Uterus (tissue), 4 donors: ENCODE data around the gene S100Z. TPM values are rescaled to one million over a fixed set of nuclear protein-coding genes. Genes with fewer than 3 reads are reported as not detected.
"Not testable (repeated sequence)": the region's sequence is repeated elsewhere in the genome, so short reads cannot be mapped to it uniquely, and the experiment has no call there.

Source experiments
- DNase-seq, 2 donors: peaks; one replicate each; pipeline ENCODE4 v3.0.0-alpha.2; 2019 to 2020
- H3K27ac ChIP-seq, 2 donors: fragments of 200-600 bp; sonication (generic); 1 replicate in 1 of 2; 2 replicates in 1 of 2; pipeline ENCODE4 v1.5.1; 2016 to 2018
- H3K27me3 ChIP-seq, 2 donors: fragments of 200-600 bp; sonication (generic); one replicate each; pipeline ENCODE4 v1.5.1; 2018 to 2019; ENCODE audit warnings: control low read depth in 1 of 2
- H3K36me3 ChIP-seq, 2 donors: fragments of 200-600 bp; sonication (generic); one replicate each; pipeline ENCODE4 v1.5.1; 2019; ENCODE audit warnings: control low read depth in 1 of 2
- H3K4me1 ChIP-seq, 2 donors: fragments of 200-600 bp; sonication (generic); one replicate each; pipeline ENCODE4 v1.5.1; 2018 to 2019; ENCODE audit warnings: control low read depth in 1 of 2
- H3K4me3 ChIP-seq, 2 donors: fragments of 200-600 bp; sonication (generic); 1 replicate in 1 of 2; 2 replicates in 1 of 2; pipeline ENCODE4 v1.5.1; 2018 to 2019; ENCODE audit warnings: mild to moderate bottlenecking in 1 of 2
- H3K9me3 ChIP-seq, 2 donors: fragments of 200-600 bp; sonication (generic); one replicate each; pipeline ENCODE4 v1.5.1; 2019; ENCODE audit warnings: control low read depth in 1 of 2
- POLR2A ChIP-seq, 2 donors: fragments of 450-650 bp; IDR thresholded peaks; one replicate each; pipeline ENCODE4 v1.6.1; 2016; ENCODE audit warnings: antibody characterized with exemption in 2 of 2, mild to moderate bottlenecking in 1 of 2, moderate library complexity in 1 of 2
- intact Hi-C: fragments of 100-400 bp; cut with DNase I; formaldehyde crosslinking; loops from one replicate; pipeline ENCODE4 v1.15.1; 2023; ENCODE audit warnings: low total_unique reads
- total RNA-seq, 4 donors: library from RNA; depleted of rRNA in 3 of 4; stranded (reverse); fragments of >200 nt in 3 of 4; gene quantifications; one replicate each; pipeline versions ENCODE4 v1.1.0 to v1.2.4, GENCODE V29; 2014 to 2023
- TF ChIP-seq, protein P1 (sequence below), 4 experiments: fragments of 200-600 bp in 2 of 4; fragments of 450-650 bp in 2 of 4; sonication (generic) in 2 of 4; IDR thresholded peaks; one replicate each; pipeline ENCODE4 v1.5.1; 2016 to 2019; ENCODE audit warnings: antibody characterized with exemption in 4 of 4, mild to moderate bottlenecking in 2 of 4, moderate library complexity in 1 of 4
- donor health status: DM: yes; HTN: yes; CAD: no.

S100Z gene
- total RNA-seq, 4 donors from 2014 or later, result 0.35 TPM; not detected in 3

DNA sequence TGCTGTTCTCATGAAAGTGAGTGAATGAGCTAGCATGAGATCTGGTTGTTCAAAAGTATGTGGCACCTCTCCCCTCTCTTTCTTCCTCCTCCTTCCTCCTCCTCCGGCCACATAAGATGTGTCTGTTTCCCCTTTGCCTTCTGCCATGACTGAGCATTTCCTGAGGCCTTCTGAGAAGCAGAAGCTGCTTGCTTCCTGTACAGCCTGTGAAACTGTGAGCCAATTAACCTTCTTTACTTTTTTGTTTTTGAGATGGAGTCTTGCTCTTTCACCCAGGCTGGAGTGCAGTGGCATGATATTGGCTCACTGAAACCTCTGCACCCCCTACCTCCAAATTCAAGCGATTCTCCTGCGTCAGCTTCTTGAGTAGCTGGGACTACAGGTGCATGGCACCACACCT is 6.1 kb downstream of the S100Z start:
- no peaks in the 10 kb centered on the region for H3K36me3 ChIP-seq
- DNase-seq, result no peak
- TF ChIP-seq POLR2A (IDR thresholded peaks at IDR 0.05), result no peak
- TF ChIP-seq, protein P1, sequence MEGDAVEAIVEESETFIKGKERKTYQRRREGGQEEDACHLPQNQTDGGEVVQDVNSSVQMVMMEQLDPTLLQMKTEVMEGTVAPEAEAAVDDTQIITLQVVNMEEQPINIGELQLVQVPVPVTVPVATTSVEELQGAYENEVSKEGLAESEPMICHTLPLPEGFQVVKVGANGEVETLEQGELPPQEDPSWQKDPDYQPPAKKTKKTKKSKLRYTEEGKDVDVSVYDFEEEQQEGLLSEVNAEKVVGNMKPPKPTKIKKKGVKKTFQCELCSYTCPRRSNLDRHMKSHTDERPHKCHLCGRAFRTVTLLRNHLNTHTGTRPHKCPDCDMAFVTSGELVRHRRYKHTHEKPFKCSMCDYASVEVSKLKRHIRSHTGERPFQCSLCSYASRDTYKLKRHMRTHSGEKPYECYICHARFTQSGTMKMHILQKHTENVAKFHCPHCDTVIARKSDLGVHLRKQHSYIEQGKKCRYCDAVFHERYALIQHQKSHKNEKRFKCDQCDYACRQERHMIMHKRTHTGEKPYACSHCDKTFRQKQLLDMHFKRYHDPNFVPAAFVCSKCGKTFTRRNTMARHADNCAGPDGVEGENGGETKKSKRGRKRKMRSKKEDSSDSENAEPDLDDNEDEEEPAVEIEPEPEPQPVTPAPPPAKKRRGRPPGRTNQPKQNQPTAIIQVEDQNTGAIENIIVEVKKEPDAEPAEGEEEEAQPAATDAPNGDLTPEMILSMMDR (IDR thresholded peaks at IDR 0.05), result no peak
- no peaks in the 10 kb centered on the region for H3K9me3 ChIP-seq
- no peaks in the 10 kb centered on the region for H3K4me1 ChIP-seq
- intact Hi-C loops, result no loop called here
- H3K27ac ChIP-seq, result no peak overlapping the region
- H3K4me3 ChIP-seq, result no peak overlapping the region
- H3K27me3 ChIP-seq, result no peaks in the 10 kb centered on the region

DNA sequence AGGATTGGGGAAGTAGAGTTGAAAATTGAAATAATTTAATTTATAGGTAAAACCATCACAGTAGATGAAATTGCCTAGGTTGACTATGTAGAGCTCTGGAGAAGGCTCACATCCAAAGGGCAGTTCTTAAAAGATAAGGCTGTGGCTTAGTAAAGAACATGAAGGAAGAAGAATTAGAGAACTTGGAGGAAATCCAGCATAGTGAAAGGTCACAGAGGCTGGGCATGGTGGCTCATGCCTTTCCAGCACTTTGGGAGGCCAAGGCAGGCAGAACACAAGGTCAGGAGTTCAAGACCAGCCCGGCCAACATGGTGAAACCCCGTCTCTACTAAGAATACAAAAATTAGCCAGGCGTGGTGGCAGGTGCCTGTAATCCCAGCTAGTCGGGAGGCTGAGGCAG is 7.0 kb downstream of the S100Z start:
- H3K36me3 ChIP-seq, DNase-seq, H3K4me1 ChIP-seq, H3K9me3 ChIP-seq, H3K27me3 ChIP-seq, H3K27ac ChIP-seq, H3K4me3 ChIP-seq, intact Hi-C loops: not testable (repeated sequence)

DNA sequence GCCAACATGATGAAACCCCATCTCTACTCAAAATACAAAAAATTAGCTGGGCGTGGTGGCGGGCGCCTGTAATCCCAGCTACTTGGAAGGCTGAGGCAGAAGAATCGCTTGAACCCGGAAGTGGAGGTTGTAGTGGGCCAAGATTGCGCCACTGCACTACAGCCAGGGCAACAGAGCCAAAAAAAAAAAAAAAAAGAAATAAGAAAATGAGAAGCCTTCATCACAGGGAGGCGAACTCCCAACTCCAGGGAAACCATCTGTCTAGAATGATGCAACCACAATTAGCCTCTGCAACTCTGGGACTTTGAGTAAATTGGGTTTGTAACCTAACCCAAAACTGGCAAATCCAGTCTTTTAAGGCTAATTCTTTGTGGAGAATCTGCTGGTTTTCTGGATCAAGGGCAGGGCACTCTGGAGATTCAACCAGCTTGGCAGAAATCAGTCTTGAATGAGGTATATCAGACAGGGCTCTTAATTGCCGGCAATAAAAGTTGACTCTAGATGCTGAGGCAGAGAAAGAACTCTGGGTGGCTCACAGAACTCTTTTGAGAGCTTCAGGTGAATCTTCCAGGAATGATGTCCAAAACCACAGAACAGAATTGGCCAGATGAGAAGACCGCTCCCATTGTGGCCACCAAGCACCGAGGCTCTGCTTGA is 9.9 kb downstream of the S100Z start:
- Histone ChIP-seq H3K9me3 (no peaks in the 10 kb centered on the region), H3K4me3 (no peak overlapping the region), H3K27me3 (no peaks in the 10 kb centered on the region), H3K36me3 (no peaks in the 10 kb centered on the region), H3K4me1 (no peaks in the 10 kb centered on the region), H3K27ac (no peak overlapping the region)
- DNase-seq, result no peak
- no peak for TF ChIP-seq POLR2A (IDR thresholded peaks at IDR 0.05)
- TF ChIP-seq, protein P1 (IDR thresholded peaks at IDR 0.05), result no peak
- intact Hi-C loops, result no loop called here

DNA sequence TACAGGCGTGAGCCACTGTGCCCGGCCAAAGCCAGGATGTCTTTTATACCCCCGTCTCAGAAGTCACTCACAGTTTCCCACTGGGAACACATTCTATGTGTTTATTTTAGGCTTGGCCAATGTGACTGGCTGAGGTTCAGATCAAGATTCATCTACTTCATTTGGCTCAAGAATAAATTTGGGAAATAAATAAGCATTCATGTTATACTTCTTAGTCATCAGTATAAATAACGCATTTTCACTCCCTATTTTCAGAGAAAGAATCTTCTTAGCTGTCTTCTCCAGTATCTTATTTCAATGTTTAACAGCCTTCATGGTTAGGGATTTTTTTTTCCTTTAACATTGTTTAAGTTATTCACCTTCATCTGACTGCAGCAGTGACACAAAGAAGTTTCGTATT is 11.8 kb downstream of the S100Z start:
- Histone ChIP-seq H3K27ac (no peak overlapping the region), H3K36me3 (no peaks in the 10 kb centered on the region), H3K4me3 (no peak overlapping the region), H3K9me3 (no peaks in the 10 kb centered on the region), H3K4me1 (no peaks in the 10 kb centered on the region), H3K27me3 (no peaks in the 10 kb centered on the region)
- intact Hi-C loops, result no loop called here
- DNase-seq, result no peak
- no peak for TF ChIP-seq POLR2A (IDR thresholded peaks at IDR 0.05)
- TF ChIP-seq, protein P1 (IDR thresholded peaks at IDR 0.05), result no peak

DNA sequence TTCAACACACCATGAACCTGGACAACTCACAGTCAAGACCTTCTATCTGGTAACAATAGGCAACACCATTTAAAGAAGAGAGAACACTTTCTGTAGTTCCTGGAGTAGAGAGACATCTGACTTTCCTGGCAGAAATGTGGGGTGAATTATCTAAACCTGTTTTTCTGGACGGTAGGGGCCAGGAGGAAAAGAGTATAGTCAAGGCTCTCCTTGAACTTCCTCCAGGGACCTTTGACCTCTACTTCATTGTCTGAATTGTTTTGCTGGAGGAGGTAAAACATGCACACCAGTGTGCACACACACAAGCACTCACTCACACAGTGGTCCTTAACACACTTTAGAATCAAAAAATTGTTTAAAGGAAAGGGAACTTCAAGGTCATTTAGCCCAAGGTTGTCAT is 13.2 kb downstream of the S100Z start:
- Histone ChIP-seq H3K4me3 (no peak overlapping the region), H3K4me1 (no peaks in the 10 kb centered on the region), H3K27me3 (no peaks in the 10 kb centered on the region), H3K27ac (no peak overlapping the region), H3K36me3 (no peaks in the 10 kb centered on the region), H3K9me3 (no peaks in the 10 kb centered on the region)
- intact Hi-C loops, result no loop called here
- TF ChIP-seq, protein P1 (IDR thresholded peaks at IDR 0.05), result no peak
- no peak for TF ChIP-seq POLR2A (IDR thresholded peaks at IDR 0.05)
- DNase-seq, result no peak

DNA sequence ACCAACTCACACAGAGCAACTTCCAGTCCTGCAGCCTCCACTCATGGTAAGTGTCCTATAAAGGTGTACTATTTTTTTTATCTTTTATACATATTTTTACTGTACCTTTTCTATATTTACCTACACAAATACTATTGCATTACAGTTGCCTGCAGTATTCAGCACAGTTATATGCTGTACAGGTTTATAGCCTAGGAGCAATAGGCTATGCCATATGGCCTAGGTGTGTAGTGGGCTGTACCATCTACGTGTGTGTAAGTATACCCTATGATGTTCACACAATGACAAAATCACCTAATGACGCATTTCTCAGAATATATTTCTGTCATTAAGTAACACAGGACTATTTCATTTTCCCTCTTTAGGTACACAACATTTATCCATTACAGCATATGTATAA is 16.7 kb downstream of the S100Z start:
- no peak for DNase-seq
- TF ChIP-seq, protein P1 (IDR thresholded peaks at IDR 0.05), result no peak
- intact Hi-C loops, result no loop called here

More for the DNA sequence above, 16.7 kb downstream of the S100Z start:
- Histone ChIP-seq H3K4me1 (no peaks in the 10 kb centered on the region), H3K9me3 (no peaks in the 10 kb centered on the region), H3K27ac (no peak overlapping the region), H3K4me3 (no peak overlapping the region), H3K36me3 (no peaks in the 10 kb centered on the region), H3K27me3 (no peaks in the 10 kb centered on the region)
